ENCODE results near the gene CNPY1. TPM values are rescaled to one million over a fixed set of nuclear protein-coding genes. Genes with fewer than 3 reads are reported as not detected.

CNPY1 gene
- total RNA-seq, 2 experiments from 2014 or later, result not detected

DNA sequence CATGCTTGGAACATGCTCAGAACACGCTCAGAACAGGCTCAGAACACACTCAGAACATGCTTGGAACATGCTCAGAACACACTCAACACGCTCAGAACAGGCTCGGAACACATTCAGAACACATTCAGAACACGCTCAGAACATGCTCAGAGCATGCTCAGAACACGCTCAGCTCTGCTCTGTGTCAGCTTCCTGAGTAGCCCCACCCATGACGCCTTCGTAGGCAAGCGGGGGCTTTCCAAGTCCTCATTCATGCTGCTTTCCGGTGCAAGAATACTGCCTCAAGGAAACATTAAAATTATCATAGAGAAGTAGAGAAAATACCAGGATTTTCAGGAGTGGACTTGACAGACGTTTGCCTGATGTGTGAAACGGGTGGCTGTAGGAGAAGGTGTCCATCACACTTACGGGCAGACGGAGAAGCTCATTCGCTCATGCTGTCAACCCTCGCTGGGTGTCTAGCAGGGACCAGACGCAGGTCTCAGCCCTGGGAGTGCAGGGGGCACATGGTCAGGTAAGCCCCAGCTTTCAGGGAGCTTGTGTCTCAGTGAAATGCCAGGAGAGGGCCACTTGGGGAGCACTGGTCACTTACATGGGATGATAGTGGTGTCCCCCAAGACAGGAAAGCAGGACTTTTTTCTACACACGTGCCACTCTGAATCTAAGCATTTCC lies 63.7 kb downstream of the CNPY1 start:
- ATAC-seq (ENCODE audit: poor library complexity) (peak; percentile 89), DNase-seq (peak in 3 of 14 experiments; percentile 10 to 63 (median 38))
- H3K9me3 Mint-ChIP-seq, result no peaks in the 10 kb centered on the region
- peak overlapping the region; percentile 9 for H3K4me3 Mint-ChIP-seq
- H3K27ac Mint-ChIP-seq, result peak overlapping the region; percentile 49
- intact Hi-C loops (cut with DNase I, micrococcal nuclease), result no loop called here
- ChIA-PET POLR2A (no interaction called here), CTCF (no interaction called here)
- H3K4me1 Mint-ChIP-seq (ENCODE audit: low read depth), result peaks cover 10% of the 10 kb centered on the region
- Histone ChIP-seq H3K4me1 (ENCODE audit: insufficient read depth, low read length) (no peaks in the 10 kb centered on the region), H3K36me3 (ENCODE audit: insufficient read depth, low read length) (no peaks in the 10 kb centered on the region), H3K4me3 (ENCODE audit: low read length) (peak overlapping the region; percentile 15), H3K27ac (ENCODE audit: low read depth in 1 of 2, low read length in 2 of 2) (no peak overlapping the region), H3K27me3 (ENCODE audit: control insufficient read depth in 1 of 2, insufficient read depth in 2 of 2, low read length in 2 of 2) (peaks cover 4 to 18% of the 10 kb centered on the region in 2 experiments), H3K9me3 (ENCODE audit: control insufficient read depth in 1 of 2, insufficient read depth in 1 of 2, low read length in 2 of 2) (peaks cover 0 to 6% of the 10 kb centered on the region in 2 experiments)
- TF ChIP-seq CTCF (IDR thresholded peaks at IDR 0.05), result no peak
- no peaks in the 10 kb centered on the region for H3K36me3 Mint-ChIP-seq (ENCODE audit: low read depth)
- peaks cover 55% of the 10 kb centered on the region for H3K27me3 Mint-ChIP-seq

DNA sequence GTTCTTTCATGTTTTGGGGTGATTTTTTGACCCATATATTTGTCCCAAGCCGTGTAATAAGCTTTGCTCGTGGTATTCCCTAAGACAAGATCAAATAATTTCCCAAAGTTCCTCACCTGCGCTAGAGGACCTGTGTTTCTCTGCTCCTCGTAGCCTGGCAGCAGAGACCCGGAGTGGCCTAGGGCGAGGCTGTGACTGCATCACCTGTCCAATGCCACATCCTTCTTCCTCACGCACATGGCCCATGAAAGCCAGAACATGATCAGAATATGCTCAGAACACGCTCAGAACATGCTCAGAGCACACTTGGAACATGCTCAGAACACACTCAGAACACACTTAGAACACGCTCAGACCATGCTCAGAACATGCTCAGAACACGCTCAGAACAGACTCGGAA lies 64.6 kb downstream of the CNPY1 start:
- H3K4me3 Mint-ChIP-seq, result no peak overlapping the region
- H3K27ac Mint-ChIP-seq, result no peak overlapping the region
- ChIA-PET CTCF (no interaction called here), POLR2A (no interaction called here)
- intact Hi-C loops (cut with DNase I, micrococcal nuclease), result no loop called here
- H3K36me3 ChIP-seq (ENCODE audit: insufficient read depth, low read length), result no peaks in the 10 kb centered on the region
- peaks cover 5 to 23% of the 10 kb centered on the region in 2 experiments for H3K27me3 ChIP-seq (ENCODE audit: control insufficient read depth in 1 of 2, insufficient read depth in 2 of 2, low read length in 2 of 2)
- no peaks in the 10 kb centered on the region for H3K9me3 Mint-ChIP-seq
- H3K4me3 ChIP-seq (ENCODE audit: low read length), result no peak overlapping the region
- peaks cover 0 to 6% of the 10 kb centered on the region in 2 experiments for H3K9me3 ChIP-seq (ENCODE audit: control insufficient read depth in 1 of 2, insufficient read depth in 1 of 2, low read length in 2 of 2)
- DNase-seq, result no peak
- peaks cover 56% of the 10 kb centered on the region for H3K27me3 Mint-ChIP-seq
- H3K4me1 ChIP-seq (ENCODE audit: insufficient read depth, low read length), result no peaks in the 10 kb centered on the region
- H3K4me1 Mint-ChIP-seq (ENCODE audit: low read depth), result peaks cover 10% of the 10 kb centered on the region
- H3K36me3 Mint-ChIP-seq (ENCODE audit: low read depth), result no peaks in the 10 kb centered on the region
- TF ChIP-seq CTCF (IDR thresholded peaks at IDR 0.05), result no peak
- no peak for ATAC-seq (ENCODE audit: poor library complexity)
- no peak overlapping the region for H3K27ac ChIP-seq (ENCODE audit: low read depth in 1 of 2, low read length in 2 of 2)

- Histone ChIP-seq H3K27me3 (ENCODE audit: control insufficient read depth in 1 of 2, insufficient read depth in 2 of 2, low read length in 2 of 2) (peaks cover 32 to 42% of the 10 kb centered on the region in 2 experiments), H3K4me3 (ENCODE audit: low read length) (no peak overlapping the region), H3K4me1 (ENCODE audit: insufficient read depth, low read length) (no peaks in the 10 kb centered on the region), H3K27ac (ENCODE audit: low read depth in 1 of 2, low read length in 2 of 2) (no peak overlapping the region), H3K36me3 (ENCODE audit: insufficient read depth, low read length) (no peaks in the 10 kb centered on the region), H3K9me3 (ENCODE audit: control insufficient read depth in 1 of 2, insufficient read depth in 1 of 2, low read length in 2 of 2) (peaks cover 4 to 5% of the 10 kb centered on the region in 2 experiments)
- CTCF ChIA-PET, result no interaction called here
- no peak overlapping the region for H3K27ac Mint-ChIP-seq
- DNase-seq, result no peak
- H3K27me3 Mint-ChIP-seq, result peaks cover 80% of the 10 kb centered on the region
- TF ChIP-seq CTCF (IDR thresholded peaks at IDR 0.05), result no peak
- no peak for ATAC-seq (ENCODE audit: poor library complexity)
- no peak overlapping the region for H3K4me3 Mint-ChIP-seq
- H3K9me3 Mint-ChIP-seq, result no peaks in the 10 kb centered on the region
- H3K36me3 Mint-ChIP-seq (ENCODE audit: low read depth), result no peaks in the 10 kb centered on the region
- H3K4me1 Mint-ChIP-seq (ENCODE audit: low read depth), result no peaks in the 10 kb centered on the region
- POLR2A ChIA-PET, result no interaction called here
- intact Hi-C loops (cut with DNase I, micrococcal nuclease), result no loop called here
Observed at GRCh38 chr7:155477476-155477875, 68.9 kb downstream of the CNPY1 start.

Data from CD4-positive, alpha-beta T cell (primary cell).